ENCODE measurements around the gene TRIM33. TPM values are rescaled to one million over a fixed set of nuclear protein-coding genes. Genes with fewer than 3 reads are reported as not detected.

The TRIM33 gene
- total and polyA plus RNA-seq, 2 of the 13 experiments (the other 11 are each of a cell fraction or from before 2014, with no cell fraction given) = 35.5 to 42.2 TPM

DNA sequence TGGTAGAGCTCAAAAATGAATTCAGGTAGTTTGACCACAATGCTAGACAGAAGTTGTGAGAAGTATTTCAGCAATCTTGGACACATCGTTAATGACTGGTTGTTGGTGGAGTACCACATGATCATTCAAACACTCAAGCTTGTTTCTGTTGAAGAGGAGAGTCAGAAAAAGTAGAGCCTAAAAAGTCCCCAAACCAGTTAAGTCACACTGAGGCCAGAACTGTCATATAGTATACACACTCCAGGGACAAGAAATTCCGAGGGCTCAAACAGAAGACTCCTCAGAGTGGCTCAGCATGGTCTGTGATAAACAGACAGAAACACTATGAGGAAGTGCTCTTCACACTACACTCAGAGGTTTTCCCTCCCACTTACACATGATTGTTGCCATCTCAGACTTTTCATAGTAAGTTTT, 5.8 kb downstream of the TRIM33 start (continued):
- TF ChIP-seq, protein P1, sequence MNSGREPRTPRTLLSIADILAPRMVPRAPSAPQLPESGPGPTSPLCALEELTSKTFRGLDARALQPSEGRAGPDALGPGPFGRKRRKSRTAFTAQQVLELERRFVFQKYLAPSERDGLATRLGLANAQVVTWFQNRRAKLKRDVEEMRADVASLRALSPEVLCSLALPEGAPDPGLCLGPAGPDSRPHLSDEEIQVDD (CRISPR knock-in tag; IDR thresholded peaks at IDR 0.05; ENCODE audit: borderline replicate concordance) = no peak
- TF ChIP-seq SSRP1 (CRISPR knock-in tag; IDR thresholded peaks at IDR 0.05) (no peak), ZFP90 (CRISPR knock-in tag; IDR thresholded peaks at IDR 0.05; ENCODE audit: borderline replicate concordance) (no peak), GATA4 (IDR thresholded peaks at IDR 0.05; ENCODE audit: borderline replicate concordance, low read depth) (no peak), ASH2L (IDR thresholded peaks at IDR 0.05; ENCODE audit: insufficient read length, low read depth, low read length) (no peak), ZNF207 (IDR thresholded peaks at IDR 0.05; ENCODE audit: borderline replicate concordance) (no peak)
- TF ChIP-seq, protein P2, sequence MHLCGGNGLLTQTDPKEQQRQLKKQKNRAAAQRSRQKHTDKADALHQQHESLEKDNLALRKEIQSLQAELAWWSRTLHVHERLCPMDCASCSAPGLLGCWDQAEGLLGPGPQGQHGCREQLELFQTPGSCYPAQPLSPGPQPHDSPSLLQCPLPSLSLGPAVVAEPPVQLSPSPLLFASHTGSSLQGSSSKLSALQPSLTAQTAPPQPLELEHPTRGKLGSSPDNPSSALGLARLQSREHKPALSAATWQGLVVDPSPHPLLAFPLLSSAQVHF (CRISPR knock-in tag; IDR thresholded peaks at IDR 0.05) = no peak
- TF ChIP-seq, protein P3, sequence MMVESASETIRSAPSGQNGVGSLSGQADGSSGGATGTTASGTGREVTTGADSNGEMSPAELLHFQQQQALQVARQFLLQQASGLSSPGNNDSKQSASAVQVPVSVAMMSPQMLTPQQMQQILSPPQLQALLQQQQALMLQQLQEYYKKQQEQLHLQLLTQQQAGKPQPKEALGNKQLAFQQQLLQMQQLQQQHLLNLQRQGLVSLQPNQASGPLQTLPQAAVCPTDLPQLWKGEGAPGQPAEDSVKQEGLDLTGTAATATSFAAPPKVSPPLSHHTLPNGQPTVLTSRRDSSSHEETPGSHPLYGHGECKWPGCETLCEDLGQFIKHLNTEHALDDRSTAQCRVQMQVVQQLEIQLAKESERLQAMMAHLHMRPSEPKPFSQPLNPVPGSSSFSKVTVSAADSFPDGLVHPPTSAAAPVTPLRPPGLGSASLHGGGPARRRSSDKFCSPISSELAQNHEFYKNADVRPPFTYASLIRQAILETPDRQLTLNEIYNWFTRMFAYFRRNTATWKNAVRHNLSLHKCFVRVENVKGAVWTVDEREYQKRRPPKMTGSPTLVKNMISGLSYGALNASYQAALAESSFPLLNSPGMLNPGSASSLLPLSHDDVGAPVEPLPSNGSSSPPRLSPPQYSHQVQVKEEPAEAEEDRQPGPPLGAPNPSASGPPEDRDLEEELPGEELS (CRISPR knock-in tag; IDR thresholded peaks at IDR 0.05) = no peak

DNA sequence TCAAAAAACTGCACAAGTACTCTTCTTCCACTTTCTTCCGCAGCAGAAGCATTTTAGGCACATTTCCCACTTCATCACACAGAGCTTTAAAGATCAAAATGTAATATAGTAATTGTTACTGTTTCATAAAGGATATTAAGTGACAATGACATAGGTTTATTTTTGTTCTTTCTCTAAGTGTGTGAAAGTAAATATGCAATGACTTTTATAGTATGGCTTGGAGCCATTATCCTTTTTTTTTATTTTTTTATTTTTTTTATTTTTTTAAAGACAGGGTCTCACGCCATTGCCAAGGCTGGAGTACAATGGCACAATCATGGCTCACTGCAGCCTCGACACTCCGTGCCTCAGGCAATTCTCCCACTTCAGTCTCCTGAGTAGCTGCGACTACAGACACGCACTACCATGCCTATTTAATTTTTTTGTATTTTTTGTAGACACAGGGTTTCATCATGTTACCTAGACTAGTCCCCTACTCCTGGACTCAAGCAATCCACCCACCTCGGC, 7.0 kb downstream of the TRIM33 start:
- in situ Hi-C loops (cut with HindIII; ENCODE audit: extremely low pct_ligation_motif_present, low pct_unique_long_range_greater_than_20kb) (no loop called here), intact Hi-C loops (cut with micrococcal nuclease; ENCODE audit: unreplicated experiment) (no loop called here)
- peaks cover 46% of the 10 kb centered on the region for H3K4me1 ChIP-seq (ENCODE audit: insufficient read depth, low read length)
- peaks cover 28% of the 10 kb centered on the region for H4K20me1 ChIP-seq (ENCODE audit: insufficient read depth, low read length)
- DNase-seq (ENCODE audit: low spot score) = no peak
- H3K36me3 ChIP-seq (replicated peaks in 1 of 2; ENCODE audit: control insufficient read depth in 1 of 2, insufficient read depth in 2 of 2, low read length in 2 of 2) = peaks cover 2 to 18% of the 10 kb centered on the region in 2 experiments; a peak in 3 of 5 replicates
- 98% methylated on average over 7 of the region's 7 CpGs for WGBS (ENCODE audit: low lambda C conversion rate)
- ATAC-seq = no peak
- H2AFZ ChIP-seq (ENCODE audit: low read length) = no peak overlapping the region
- no peak overlapping the region for H3K4me2 ChIP-seq (ENCODE audit: low read depth, low read length)
- H3K27me3 ChIP-seq (ENCODE audit: control insufficient read depth in 1 of 2, insufficient read depth in 2 of 2, low read length in 2 of 2) = no peaks in the 10 kb centered on the region
- CTCF ChIA-PET (ENCODE audit: low intra/inter-chr PET ratio, low total read pairs) = no interaction called here
- H3K27ac ChIP-seq (ENCODE audit: extremely low read length, insufficient read depth, low read length) = no peak overlapping the region
- no peaks in the 10 kb centered on the region for H3K9me3 ChIP-seq (ENCODE audit: low read length)
- POLR2A ChIA-PET = no interaction called here
- no peak overlapping the region for H3K9ac ChIP-seq (ENCODE audit: insufficient read depth, low read depth, low read length)
- BruUV-seq (replicated peaks) = no TSS peak
- FAIRE-seq = no peak
- H3K4me3 ChIP-seq (replicated peaks in 1 of 3; ENCODE audit: insufficient read depth in 1 of 3, low read depth in 2 of 3, low read length in 3 of 3) = no peak overlapping the region
- H3K79me2 ChIP-seq (ENCODE audit: insufficient read depth, low read length) = peaks cover 97% of the 10 kb centered on the region
- TF ChIP-seq FOSL1 (CRISPR knock-in tag; IDR thresholded peaks at IDR 0.05; ENCODE audit: borderline replicate concordance) (no peak), NFIC (IDR thresholded peaks at IDR 0.05; ENCODE audit: low read length) (no peak), POLR2AphosphoS2 (IDR thresholded peaks at IDR 0.05; ENCODE audit: low read depth, low read length) (no peak), RARA (CRISPR knock-in tag; IDR thresholded peaks at IDR 0.05) (no peak), CHD4 (IDR thresholded peaks at IDR 0.05; ENCODE audit: borderline replicate concordance, low read length) (no peak), ZNF33A (CRISPR knock-in tag; IDR thresholded peaks at IDR 0.05; ENCODE audit: borderline replicate concordance) (no peak), CEBPB (IDR thresholded peaks at IDR 0.05; ENCODE audit: borderline replicate concordance, low read depth, low read length) (no peak), ARNT (IDR thresholded peaks at IDR 0.05) (no peak), RELA (CRISPR knock-in tag; IDR thresholded peaks at IDR 0.05) (no peak), MAFG (CRISPR knock-in tag; IDR thresholded peaks at IDR 0.05) (no peak)
- TF ChIP-seq, protein P4, sequence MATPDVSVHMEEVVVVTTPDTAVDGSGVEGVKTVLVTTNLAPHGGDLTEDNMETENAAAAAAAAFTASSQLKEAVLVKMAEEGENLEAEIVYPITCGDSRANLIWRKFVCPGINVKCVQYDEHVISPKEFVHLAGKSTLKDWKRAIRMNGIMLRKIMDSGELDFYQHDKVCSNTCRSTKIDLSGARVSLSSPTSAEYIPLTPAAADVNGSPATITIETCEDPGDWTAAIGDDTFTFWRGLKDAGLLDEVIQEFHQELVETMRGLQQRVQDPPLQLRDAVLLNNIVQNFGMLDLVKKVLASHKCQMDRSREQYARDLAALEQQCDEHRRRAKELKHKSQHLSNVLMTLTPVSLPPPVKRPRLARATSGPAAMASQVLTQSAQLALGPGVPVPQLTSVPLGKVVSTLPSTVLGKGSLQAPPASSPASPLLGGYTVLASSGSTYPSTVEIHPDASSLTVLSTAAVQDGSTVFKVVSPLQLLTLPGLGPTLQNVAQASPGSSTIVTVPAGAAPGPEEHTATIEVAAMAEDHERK (CRISPR knock-in tag; IDR thresholded peaks at IDR 0.05; ENCODE audit: low read depth) = no peak
- TF ChIP-seq, protein P5, sequence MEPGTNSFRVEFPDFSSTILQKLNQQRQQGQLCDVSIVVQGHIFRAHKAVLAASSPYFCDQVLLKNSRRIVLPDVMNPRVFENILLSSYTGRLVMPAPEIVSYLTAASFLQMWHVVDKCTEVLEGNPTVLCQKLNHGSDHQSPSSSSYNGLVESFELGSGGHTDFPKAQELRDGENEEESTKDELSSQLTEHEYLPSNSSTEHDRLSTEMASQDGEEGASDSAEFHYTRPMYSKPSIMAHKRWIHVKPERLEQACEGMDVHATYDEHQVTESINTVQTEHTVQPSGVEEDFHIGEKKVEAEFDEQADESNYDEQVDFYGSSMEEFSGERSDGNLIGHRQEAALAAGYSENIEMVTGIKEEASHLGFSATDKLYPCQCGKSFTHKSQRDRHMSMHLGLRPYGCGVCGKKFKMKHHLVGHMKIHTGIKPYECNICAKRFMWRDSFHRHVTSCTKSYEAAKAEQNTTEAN (CRISPR knock-in tag; conservative IDR thresholded peaks at IDR 0.05) = no peak
